ENCODE results near the gene WDFY4.
A peak's percentile ranks its signal among the peaks of the same experiment; 100 is the strongest.

WDFY4 gene

DNA sequence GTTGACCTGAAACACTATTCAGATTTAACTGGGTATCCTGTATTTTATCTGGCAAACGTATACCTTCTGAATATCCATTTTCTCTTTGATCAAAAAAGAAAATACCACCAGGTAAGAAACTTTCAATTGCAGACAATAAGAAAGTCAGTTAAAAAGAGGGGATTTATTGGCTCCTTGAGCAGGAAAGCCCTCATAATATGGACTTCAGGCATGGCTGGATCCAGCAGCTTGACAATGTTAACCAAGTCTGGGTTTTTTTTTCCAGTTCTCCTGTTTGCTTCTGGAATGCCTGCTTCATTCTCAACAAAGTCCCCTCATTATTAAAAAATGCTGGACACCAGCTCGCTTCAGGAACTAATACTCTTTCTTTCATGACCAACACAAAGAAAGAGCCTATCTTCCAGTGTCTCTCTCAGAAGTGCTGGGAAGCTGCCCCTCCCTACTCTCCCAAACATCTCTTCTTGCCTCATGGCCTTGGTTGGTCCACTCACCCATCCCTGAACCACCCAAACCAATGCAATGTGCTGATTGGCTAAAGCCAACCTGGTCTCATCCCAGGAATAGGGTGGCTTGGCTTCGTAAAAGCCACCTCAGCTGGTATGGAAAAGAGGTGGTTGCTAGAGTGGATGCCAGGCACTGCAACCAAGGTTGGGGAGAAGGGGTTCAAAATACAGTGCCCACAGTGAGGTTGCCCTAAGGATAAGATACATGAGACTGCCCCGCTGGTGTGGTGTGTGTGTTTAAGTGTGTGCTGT, 30.6 kb upstream of the WDFY4 start:
- DNase-seq, result no peak
- intact Hi-C loops (cut with DNase I), result loop anchor here (10.0 kb wide), 1 partner anchor 49 kb away; the partner anchor contains the start of gene ARHGAP22

DNA sequence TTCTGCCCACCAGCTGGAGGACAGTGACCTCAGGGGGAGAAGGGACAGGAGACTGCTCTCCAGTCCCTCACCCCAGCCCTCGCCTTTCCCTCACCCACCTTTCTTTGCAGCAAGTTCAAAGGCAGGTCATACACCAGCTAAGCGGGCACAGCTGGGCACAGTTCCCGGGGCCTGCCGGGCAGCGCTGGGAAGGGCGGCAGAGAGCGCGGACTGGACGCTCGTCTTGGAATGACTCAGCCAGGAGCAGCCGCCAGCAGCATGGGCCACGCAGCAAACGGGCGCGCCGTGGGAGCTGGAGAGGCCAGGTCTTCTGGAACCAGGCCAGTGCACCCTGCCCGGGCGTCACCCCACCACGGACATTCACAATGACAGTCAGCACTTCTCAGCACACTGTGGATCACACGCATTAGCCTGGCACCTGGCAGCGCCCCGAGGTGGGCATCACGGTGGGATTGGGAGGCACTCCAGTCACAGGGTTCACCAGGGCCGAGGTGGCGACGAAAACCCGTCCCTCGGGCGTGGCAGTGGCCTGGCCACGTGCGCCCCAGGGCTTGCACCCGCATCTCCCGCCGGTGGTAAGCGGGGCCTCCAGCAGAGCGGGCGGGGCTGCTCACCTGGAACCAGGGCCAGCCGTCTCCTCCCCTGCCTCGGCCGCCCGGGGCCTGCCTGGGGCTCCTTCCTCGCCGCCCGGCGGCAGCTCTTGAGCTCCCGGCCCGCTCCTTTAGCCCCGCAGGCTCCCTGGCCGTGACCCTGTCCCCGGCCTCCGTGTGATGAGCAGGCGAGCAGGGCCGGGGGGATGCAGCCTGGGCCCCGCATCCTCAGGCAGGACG, 29.0 kb upstream of the WDFY4 start:
- intact Hi-C loops (cut with DNase I), result loop anchor here (1.0 to 10.0 kb wide), 3 partner anchors 51 to 288 kb away; partner anchors contain the start of gene ARHGAP22
- DNase-seq, result peak; percentile 49 to 92 (median 72)

DNA sequence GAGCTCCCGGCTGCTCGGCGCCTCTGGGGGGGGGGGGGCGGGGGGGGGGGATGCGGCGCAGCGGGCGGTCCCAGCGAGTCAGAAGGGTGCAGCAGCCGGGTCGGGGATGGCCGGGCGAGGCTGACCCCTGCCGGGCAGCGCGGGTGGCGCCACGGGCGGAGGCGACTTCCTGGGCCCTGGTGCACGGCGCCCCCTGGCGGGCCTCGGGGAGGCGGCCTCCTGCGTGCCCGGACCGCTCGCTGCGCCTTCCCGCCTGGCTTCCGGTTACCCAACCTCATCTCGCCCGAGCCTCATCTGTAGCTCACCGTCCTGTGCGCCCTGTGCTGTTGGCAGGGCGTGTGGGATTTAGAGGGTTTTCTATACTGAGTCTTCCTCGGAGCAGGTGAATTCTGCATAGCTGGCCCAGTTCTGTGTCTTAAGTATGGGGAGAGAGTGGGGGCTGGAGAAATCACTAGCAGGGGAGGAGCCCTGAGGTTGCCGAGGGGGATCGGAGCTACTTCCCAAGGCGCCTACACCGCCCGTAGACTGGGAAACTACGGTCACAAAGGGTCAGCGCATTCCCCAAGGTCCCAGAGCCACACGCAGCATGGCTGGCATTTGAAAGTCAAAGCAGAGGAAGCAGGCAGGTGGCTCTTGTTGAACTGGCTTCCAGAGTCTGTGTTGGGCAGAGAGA, 28.3 kb upstream of the WDFY4 start:
- intact Hi-C loops (cut with DNase I), result loop anchor here (1.0 to 10.0 kb wide), 3 partner anchors 52 to 289 kb away; partner anchors contain the start of gene ARHGAP22
- peak; percentile 78 to 97 (median 92) for DNase-seq

DNA sequence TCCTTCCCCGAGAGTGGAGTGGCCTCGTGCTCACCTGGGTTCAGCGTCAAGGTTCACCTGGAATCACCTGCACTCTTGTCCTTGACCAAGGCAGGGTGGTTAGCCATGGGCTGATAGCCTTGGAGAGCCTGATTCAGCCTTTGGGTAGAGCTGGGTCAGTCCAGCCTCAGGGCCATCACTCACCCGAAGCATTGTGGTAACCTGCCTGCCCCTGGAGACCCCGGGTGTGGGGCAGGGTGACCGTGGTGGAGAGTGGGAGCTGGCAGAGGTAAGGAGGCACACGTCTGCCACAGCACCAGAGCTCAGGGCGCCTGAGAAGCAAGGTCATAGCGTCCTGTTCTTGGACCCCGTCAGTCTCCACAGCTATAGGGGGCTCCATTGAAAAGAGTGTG, 27.8 kb upstream of the WDFY4 start:
- DNase-seq, result no peak

DNA sequence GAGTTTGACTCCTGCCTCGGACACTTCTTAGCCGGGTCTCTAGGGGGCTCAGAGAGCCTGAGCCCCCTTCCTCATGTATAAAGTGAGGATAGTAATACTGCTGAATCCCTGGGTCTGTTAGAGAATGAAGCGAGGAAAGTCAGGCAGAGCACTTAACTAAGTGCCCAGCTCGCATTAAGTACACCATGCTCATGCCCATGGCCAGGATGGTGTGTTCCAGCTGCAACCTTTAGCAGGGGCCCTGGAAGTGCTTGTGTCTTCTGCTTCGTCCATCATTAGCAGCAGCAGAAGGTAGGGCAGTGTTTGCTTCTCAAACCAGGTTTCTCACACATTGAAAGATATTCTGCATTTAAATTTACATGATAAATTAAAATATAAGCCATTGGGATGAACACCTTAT, 27.3 kb upstream of the WDFY4 start:
- no peak for DNase-seq
- intact Hi-C loops (cut with DNase I), result loop anchor here (5.0 to 10.0 kb wide), 2 partner anchors 53 to 290 kb away; partner anchors contain the start of gene ARHGAP22

More for the DNA sequence above, 27.8 kb upstream of the WDFY4 start:
- intact Hi-C loops (cut with DNase I), result loop anchor here (1.0 to 10.0 kb wide), 3 partner anchors 52 to 290 kb away; partner anchors contain the start of gene ARHGAP22

DNA sequence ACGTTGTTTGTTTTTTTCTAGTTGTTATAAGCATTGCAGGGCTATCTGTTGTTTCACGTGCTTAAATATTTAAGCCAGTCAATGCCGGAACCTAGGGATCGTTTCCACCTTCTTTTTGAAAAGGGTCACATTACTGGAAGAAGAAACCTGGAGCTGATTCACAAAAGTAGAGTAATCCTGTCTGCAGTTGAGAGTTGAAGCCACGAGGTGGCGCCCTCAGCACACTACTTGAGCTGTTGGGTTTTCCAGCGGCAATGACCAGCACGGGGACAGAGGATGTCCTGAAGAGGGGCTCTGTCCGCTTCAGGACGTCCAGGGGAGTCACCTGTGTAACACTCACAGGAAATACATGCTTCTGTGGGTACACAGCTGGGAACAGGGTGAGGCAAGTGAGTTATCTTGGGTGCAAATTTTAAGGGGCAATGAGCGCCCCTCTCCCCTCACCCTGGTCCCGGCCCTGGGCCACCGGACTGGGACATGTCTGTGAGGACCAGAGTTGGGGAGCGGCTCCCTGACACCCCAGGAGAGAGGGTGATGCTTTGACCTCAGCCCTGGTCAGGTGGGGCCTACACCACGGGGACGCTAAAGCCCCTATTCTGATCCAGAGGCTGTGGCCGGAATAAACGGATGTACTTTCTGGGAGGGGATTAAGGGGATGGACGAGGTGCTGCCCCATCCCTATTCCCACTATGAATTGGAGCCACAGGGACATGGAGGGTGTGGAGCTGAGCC, 26.3 kb upstream of the WDFY4 start:
- intact Hi-C loops (cut with DNase I), result loop anchor here (5.0 to 10.0 kb wide), 2 partner anchors 54 to 291 kb away; partner anchors contain the start of gene ARHGAP22
- peak in 41 of 42 donors; percentile 56 to 93 (median 84) for DNase-seq

DNA sequence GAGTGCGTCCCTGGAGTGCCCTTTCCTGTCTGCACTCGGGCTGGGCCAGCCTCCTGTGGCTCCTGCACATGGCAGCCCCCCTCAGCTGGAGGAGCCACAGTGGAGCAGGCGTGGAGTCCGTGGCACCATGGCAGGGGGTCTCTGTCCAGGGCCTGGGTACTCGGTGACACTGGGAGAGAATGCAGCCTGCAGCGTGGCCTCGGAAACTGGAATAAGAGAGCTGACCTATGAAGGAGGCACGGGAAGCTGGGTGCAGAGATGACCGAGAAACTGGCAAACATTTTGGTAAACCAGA, 25.8 kb upstream of the WDFY4 start:
- no peak for DNase-seq
- intact Hi-C loops (cut with DNase I), result loop anchor here (5.0 to 10.0 kb wide), 2 partner anchors 54 to 292 kb away; partner anchors contain the start of gene ARHGAP22

DNA sequence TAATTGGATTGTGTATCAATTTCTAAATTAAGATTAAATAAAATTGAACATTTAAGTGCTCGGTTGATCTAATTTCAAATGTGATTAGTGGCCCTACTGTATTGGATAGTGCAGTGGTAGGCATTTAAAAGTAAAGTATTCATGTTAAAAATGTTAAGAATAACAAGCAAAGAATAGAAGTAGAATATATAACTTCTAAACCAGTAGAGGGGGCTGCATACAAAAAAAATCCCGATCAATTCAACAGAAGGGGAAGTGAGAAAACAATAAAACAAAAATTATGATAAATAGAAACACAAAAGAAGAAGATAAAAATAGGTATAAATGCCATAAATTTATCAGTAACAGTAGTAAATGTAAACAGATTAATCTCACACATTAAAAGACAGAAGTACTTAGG, 24.9 kb upstream of the WDFY4 start:
- intact Hi-C loops (cut with DNase I), result loop anchor here (5.0 to 10.0 kb wide), 2 partner anchors 55 to 292 kb away; partner anchors contain the start of gene ARHGAP22

DNA sequence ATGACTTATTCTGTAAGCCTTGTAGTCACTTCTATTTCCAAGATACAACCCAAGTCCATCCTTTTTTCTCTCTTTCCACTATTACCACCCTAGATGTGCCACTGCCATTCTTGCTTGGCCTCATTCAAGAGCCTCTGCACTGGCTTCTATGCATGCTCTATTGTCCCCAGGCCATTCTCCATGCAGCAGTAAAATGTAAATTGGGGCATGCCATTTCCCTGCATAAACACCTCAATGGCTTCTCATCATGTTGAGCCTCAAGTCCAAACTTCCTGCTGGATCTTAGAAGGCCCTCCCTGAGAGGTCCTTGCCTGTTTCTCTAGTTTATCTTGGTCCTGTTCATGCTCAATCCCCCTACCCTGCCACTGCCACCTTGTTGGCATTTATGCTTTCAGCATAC, 23.2 kb upstream of the WDFY4 start:
- intact Hi-C loops (cut with DNase I), result no loop called here
- no peak for DNase-seq

More for the DNA sequence above, 24.9 kb upstream of the WDFY4 start:
- no peak for DNase-seq

DNA sequence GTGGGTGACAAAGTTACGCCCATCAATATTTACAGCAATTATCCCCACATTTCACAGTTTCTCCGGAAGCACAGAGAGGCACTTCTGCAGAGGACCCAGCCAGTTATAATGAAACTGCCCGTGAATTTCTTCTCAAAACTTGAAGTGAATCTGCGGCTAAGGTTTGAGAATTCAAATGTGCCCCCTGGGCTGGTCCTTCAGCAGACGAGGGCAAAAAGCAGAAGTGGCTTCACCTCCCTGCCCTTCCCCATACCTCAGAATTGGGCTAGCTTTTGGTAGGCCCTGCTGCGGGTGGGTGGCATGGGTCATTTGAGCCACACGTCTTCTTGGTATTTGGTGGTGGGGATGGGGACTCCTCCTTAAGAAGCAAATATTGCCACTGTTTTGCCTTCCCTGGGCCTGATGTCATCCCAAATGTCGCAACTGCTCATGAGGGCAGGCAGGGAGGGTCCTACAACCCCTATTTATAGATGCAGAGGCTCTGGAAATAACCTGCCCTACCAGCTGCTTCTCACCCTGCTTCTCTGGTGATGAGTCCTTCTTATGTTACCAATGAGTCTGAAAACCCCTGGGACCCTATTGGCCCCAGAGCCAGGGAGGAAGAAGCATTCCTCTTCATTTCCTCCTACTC, 16.6 kb upstream of the WDFY4 start:
- DNase-seq, result no peak
- intact Hi-C loops (cut with DNase I), result no loop called here

DNA sequence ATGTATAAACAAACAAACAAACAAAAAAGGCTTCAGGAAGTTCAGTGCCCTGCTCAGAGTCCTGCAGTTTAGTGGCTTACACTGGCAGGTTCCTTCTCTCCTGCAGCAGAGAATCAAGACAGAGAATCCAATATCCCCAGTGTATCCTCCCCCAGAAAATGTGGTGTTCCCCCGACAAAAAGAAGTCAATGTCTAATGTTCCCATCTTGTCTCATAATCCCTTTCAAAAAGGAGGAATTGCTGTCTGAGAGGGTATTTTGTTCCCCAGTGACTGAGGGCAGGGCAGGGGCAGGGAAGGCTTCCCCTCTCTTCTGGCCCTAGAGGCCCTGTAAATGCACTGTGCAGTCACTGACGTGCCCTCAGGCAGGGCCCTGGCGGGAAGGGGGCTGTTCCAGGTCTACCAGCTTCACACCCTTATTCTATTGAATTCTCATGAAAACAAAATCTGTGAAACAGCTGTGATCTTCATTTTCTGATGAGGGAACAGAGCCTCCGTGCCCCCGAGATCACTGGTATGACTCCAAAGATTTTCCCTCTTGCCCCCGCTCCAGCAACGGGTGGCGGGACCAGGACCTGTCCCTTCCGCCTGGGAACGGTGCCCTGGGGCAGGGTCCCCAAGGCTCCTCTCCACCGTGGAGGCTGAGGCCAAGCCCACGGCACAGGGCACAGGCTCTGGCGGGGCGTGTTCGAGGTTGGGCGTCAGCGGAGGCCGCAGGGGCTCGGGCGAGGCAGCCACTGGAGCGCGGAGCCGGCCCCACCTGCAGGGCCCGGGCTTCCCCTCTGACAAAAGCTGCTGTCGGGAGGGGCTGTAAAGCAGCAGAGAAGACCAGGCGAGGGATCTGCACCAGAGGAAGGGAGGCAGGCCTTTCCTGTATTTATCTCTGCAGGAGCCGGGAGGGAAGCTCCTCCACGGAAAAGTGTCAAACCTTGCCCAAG, 13.4 kb upstream of the WDFY4 start:
- intact Hi-C loops (cut with DNase I), result no loop called here
- DNase-seq, result no peak

DNA sequence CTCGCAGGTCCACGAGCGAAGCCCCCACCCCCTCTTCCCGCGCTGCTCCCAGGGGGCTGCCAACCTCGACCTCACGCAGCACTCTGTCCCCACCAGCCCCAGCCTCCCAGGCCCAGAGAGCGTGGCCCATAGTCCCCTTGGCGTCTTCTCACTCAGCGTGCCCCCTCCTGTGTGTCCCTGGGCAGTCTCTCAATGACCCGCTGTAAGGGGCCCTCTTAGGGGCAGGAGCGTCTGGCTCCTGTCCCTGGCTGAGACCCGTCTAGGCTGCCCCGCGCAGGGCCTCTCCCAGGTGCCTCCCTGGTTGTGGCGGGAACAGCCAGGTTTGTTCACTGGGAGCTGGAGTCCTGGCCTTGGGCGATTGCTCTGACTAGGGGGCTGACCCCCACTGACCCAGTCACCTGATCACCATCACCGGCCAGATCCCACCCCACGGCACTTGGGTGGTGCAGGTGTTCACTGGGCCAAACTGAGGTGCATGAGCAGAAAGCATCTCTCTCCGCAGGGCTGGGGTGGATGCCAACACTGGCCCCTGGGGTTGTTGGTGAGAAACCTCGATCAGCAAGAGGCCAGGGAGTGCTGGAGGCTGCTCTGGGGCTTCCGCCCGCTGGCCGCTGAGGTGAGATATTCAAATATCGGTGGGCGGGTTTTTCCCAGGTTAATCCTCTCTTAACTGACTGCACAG, 12.6 kb upstream of the WDFY4 start:
- intact Hi-C loops (cut with DNase I), result no loop called here
- DNase-seq, result no peak

DNA sequence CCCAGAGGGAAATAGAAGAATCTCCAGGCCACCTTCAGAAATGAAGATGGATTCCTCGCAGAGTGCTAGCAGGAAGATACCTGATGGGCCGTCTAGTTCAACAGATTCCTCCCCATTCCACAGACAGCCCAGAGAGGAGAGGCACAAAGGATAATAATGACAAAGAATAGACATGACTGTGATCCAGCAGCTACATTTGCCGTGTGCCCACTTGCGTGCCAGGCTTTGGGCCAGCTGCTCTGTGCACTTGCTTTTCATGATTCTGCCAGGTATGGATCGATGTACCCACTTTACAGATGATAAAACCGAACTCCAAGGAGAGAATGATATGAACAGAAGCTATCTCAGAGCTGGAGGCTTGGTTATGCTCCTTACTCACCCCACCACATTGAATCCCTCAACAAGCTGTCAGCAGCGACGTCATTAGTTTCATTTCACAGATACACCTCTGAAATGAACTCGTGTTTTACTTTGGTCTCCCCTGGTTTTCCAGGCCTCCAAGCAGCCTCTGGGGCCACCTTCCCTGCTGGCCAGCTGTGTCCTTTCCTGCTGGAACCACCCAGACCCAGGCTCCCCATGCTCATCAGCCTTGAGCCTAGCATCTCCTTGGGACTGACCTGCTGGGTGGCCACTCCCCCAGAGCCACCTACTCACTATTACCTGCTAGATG, 11.9 kb upstream of the WDFY4 start:
- intact Hi-C loops (cut with DNase I), result no loop called here

DNA sequence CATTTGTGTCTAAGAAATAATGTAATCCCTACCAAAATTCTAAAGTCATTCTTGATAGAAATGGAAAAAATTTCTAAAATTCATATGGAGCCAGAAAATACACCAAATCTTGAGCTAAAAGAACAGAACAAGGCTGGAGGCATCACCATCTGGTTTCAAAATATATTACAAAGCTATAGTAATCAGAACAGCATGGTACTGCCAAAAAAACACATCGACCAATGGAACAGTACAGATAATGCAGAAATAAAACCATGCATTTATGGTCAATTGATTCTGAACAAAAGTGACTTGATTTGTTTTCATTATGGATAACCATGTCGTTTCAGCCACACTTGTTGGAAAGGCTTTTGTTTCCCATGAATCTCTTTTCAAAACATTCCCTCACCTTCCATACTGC, 7.0 kb upstream of the WDFY4 start:
- intact Hi-C loops (cut with DNase I), result no loop called here
- no peak for DNase-seq

More for the DNA sequence above, 11.9 kb upstream of the WDFY4 start:
- DNase-seq, result no peak

DNA sequence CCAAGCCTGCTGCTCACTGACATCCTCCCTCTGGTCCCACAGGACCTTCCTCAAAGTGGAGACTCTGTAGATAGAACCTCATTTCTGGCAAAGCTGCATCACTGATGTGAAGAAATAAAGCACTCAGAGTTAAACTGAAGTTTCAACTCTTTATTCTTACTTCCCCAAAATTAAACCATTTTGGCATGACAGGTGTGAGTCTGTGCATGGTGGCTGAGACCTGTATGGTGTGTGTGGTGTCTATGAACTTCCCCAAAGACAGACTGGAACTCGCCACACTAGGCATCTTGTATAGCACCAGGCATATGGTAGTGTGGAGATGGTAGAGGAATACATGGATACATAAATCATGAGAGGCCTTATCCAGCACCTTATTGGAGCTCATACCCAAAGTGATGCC, 6.6 kb upstream of the WDFY4 start:
- intact Hi-C loops (cut with DNase I), result no loop called here
- DNase-seq, result no peak

DNA sequence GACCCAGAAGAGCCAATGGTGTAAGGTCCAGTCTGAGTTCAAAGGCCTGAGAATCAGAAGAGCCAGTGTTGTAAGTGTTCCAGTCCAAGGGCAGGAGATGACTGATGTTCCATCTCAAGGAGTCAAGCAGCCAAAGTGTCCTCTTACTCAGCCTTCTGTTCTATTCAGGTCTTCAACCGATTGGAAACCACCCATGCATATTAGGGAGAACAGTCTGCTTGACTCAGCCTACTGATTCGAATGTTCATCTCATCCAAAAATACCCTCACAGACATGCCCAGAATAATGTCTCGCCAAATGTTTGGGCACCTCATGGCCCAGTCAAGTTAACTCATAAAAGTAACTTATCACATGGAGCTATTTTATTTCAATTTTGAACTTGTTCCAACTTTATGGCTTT, 2.9 kb upstream of the WDFY4 start:
- intact Hi-C loops (cut with DNase I), result no loop called here
- DNase-seq, result no peak
